KMS-11 (cell line): Measurements from ENCODE around the gene PCYT2.

Experiments used
- H2AFZ ChIP-seq: fragments of 200-600 bp; sonication (generic); 2 replicates; pipeline ENCODE4 v1.6.1; 2016; ENCODE audit warnings: antibody characterized with exemption, mixed run types, low read depth
- H3K27ac ChIP-seq: fragments of 200-600 bp; sonication (generic); 2 replicates; pipeline ENCODE4 v1.6.1; 2016; ENCODE audit warnings: mild to moderate bottlenecking, mixed run types
- H3K27me3 ChIP-seq: fragments of 200-600 bp; sonication (generic); 2 replicates; pipeline ENCODE4 v1.6.1; 2017; ENCODE audit warnings: mild to moderate bottlenecking, low read depth, mixed run types, moderate library complexity; ENCODE audit not compliant: insufficient read depth
- H3K36me3 ChIP-seq: fragments of 200-600 bp; sonication (generic); 2 replicates; pipeline ENCODE4 v1.6.1; 2017; ENCODE audit warnings: mild to moderate bottlenecking, mixed run types; ENCODE audit not compliant: insufficient read depth
- H3K4me1 ChIP-seq: fragments of 200-600 bp; sonication (generic); 2 replicates; pipeline ENCODE4 v1.6.1; 2016; ENCODE audit warnings: mild to moderate bottlenecking, low read depth, mixed run types; ENCODE audit not compliant: poor library complexity, severe bottlenecking
- H3K4me2 ChIP-seq: fragments of 200-600 bp; sonication (generic); 2 replicates; pipeline ENCODE4 v1.7.0; 2016; ENCODE audit warnings: mild to moderate bottlenecking, mixed run types
- H3K4me3 ChIP-seq: fragments of 200-600 bp; sonication (generic); IDR thresholded peaks from 2 replicates; pipeline ENCODE4 v1.6.1; 2017; ENCODE audit warnings: low read depth, low read length, mixed read lengths; ENCODE audit not compliant: insufficient read depth
- H3K79me2 ChIP-seq: fragments of 200-600 bp; sonication (generic); 2 replicates; pipeline ENCODE4 v1.6.1; 2016; ENCODE audit warnings: low read depth, mixed run types; ENCODE audit not compliant: insufficient read depth
- H3K9ac ChIP-seq: fragments of 200-600 bp; sonication (generic); 2 replicates; pipeline ENCODE4 v1.6.1; 2016; ENCODE audit warnings: mild to moderate bottlenecking, mixed run types
- H4K20me1 ChIP-seq: fragments of 200-600 bp; sonication (generic); 2 replicates; pipeline ENCODE4 v1.6.1; 2016; ENCODE audit warnings: mild to moderate bottlenecking, mixed run types; ENCODE audit not compliant: insufficient read depth
- CTCF ChIP-seq: fragments of 200-600 bp; sonication (generic); conservative IDR thresholded peaks from 2 replicates; pipeline ENCODE4 v1.6.1; 2017; ENCODE audit warnings: low read depth, mild to moderate bottlenecking, antibody characterized with exemption, low read length, moderate library complexity, mixed read lengths

The PCYT2 gene

GRCh38 chr17:81902023-81902652 lies 9.1 kb downstream of the PCYT2 start, which contains the start of gene NPB:
Gene NPB (plus strand): TSS chr17:81902238. CDS start chr17:81902278, 40 bp downstream.
- Histone ChIP-seq H3K9ac (no peak within 1 kb of the TSS), H2AFZ (no peak within 1 kb of the TSS), H3K4me1 (no peaks in the 10 kb centered on the region), H3K27me3 (no peaks in the 10 kb centered on the region), H3K4me3 (no peak within 1 kb of the TSS), H3K79me2 (no peaks in the 10 kb centered on the region), H3K27ac (no peak within 1 kb of the TSS), H3K36me3 (no peaks in the 10 kb centered on the region), H4K20me1 (no peaks in the 10 kb centered on the region), H3K4me2 (no peak within 1 kb of the TSS)
- TF ChIP-seq CTCF = no peak

GRCh38 chr17:81901167-81902022 lies 9.8 kb downstream of the PCYT2 start:
- Histone ChIP-seq H3K9ac (no peak overlapping the region), H3K27me3 (no peaks in the 10 kb centered on the region), H3K4me1 (no peaks in the 10 kb centered on the region), H3K4me3 (no peak overlapping the region), H3K27ac (no peak overlapping the region), H3K4me2 (no peak overlapping the region), H3K36me3 (no peaks in the 10 kb centered on the region), H4K20me1 (no peaks in the 10 kb centered on the region), H2AFZ (no peak overlapping the region), H3K79me2 (no peaks in the 10 kb centered on the region)
- TF ChIP-seq CTCF = no peak

- no peak overlapping the region for H3K9ac ChIP-seq
- no peaks in the 10 kb centered on the region for H3K27me3 ChIP-seq
- H4K20me1 ChIP-seq = no peaks in the 10 kb centered on the region
- no peak overlapping the region for H3K27ac ChIP-seq
- H3K4me1 ChIP-seq = no peaks in the 10 kb centered on the region
- no peak for TF ChIP-seq CTCF
- H3K4me2 ChIP-seq = no peak overlapping the region
- H3K36me3 ChIP-seq = no peaks in the 10 kb centered on the region
- H3K4me3 ChIP-seq = no peak overlapping the region
- H2AFZ ChIP-seq = no peak overlapping the region
- no peaks in the 10 kb centered on the region for H3K79me2 ChIP-seq
These were observed 10.9 kb downstream of the PCYT2 start for GRCh38 chr17:81900181-81900820.

GRCh38 chr17:81899514-81900166 lies 11.6 kb downstream of the PCYT2 start:
- H3K36me3 ChIP-seq = no peaks in the 10 kb centered on the region

More at GRCh38 chr17:81899514-81900166, 11.6 kb downstream of the PCYT2 start:
- H3K27ac ChIP-seq = no peak overlapping the region
- no peak overlapping the region for H3K4me3 ChIP-seq
- no peak overlapping the region for H3K4me2 ChIP-seq
- no peak for TF ChIP-seq CTCF
- H3K9ac ChIP-seq = no peak overlapping the region
- H3K79me2 ChIP-seq = no peaks in the 10 kb centered on the region
- no peaks in the 10 kb centered on the region for H3K27me3 ChIP-seq
- no peaks in the 10 kb centered on the region for H3K4me1 ChIP-seq
- no peak overlapping the region for H2AFZ ChIP-seq
- H4K20me1 ChIP-seq = no peaks in the 10 kb centered on the region
